ENCODE results near the gene C1QTNF6.

C1QTNF6 gene

GRCh38 chr22:37167176-37167980 lies 20.7 kb downstream of the C1QTNF6 start:
- Histone ChIP-seq H3K4me3 (ENCODE audit: insufficient read depth, low read depth, low read length) (no peak overlapping the region), H3K9me3 (ENCODE audit: control insufficient read depth, low read length) (no peaks in the 10 kb centered on the region), H3K4me1 (ENCODE audit: control insufficient read depth, insufficient read depth, low read length) (no peaks in the 10 kb centered on the region), H3K27me3 (ENCODE audit: control insufficient read depth, insufficient read depth, low read length, poor library complexity, severe bottlenecking) (no peaks in the 10 kb centered on the region), H3K36me3 (ENCODE audit: control insufficient read depth, insufficient read depth, low read length) (no peaks in the 10 kb centered on the region), H3K27ac (ENCODE audit: insufficient read depth, low read depth, low read length, poor library complexity, severe bottlenecking) (no peak overlapping the region)
- 79 to 83% methylated on average over 17 of the region's 17 CpGs for WGBS, 2 experiments

DNA sequence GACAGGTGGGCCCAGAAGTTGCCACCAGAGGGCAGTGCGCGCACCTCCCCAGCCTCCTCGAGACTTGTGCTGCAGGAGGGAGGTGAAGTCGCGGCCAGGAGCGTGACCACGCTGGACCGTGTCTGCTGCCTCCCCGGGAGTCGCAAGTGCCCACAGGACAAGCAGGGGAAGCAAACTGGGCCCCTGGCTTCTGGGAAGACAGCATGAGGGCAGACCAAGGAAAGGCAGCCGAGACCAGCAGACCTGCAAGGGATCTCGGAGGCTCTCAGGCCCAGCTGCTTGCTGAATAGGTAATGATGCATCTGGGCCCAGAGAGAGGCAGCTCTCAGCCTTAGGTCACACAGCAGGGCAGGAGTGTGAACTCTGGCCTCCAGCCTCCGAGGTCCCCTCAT lies 21.4 kb downstream of the C1QTNF6 start:
- no peaks in the 10 kb centered on the region for H3K36me3 ChIP-seq (ENCODE audit: control insufficient read depth, insufficient read depth, low read length)
- 19 to 21% methylated on average over 13 of the region's 13 CpGs for WGBS, 2 experiments
- H3K27me3 ChIP-seq (ENCODE audit: control insufficient read depth, insufficient read depth, low read length, poor library complexity, severe bottlenecking) = no peaks in the 10 kb centered on the region
- no peak overlapping the region for H3K27ac ChIP-seq (ENCODE audit: insufficient read depth, low read depth, low read length, poor library complexity, severe bottlenecking)
- H3K4me1 ChIP-seq (ENCODE audit: control insufficient read depth, insufficient read depth, low read length) = no peaks in the 10 kb centered on the region
- H3K9me3 ChIP-seq (ENCODE audit: control insufficient read depth, low read length) = no peaks in the 10 kb centered on the region
- no peak overlapping the region for H3K4me3 ChIP-seq (ENCODE audit: insufficient read depth, low read depth, low read length)

DNA sequence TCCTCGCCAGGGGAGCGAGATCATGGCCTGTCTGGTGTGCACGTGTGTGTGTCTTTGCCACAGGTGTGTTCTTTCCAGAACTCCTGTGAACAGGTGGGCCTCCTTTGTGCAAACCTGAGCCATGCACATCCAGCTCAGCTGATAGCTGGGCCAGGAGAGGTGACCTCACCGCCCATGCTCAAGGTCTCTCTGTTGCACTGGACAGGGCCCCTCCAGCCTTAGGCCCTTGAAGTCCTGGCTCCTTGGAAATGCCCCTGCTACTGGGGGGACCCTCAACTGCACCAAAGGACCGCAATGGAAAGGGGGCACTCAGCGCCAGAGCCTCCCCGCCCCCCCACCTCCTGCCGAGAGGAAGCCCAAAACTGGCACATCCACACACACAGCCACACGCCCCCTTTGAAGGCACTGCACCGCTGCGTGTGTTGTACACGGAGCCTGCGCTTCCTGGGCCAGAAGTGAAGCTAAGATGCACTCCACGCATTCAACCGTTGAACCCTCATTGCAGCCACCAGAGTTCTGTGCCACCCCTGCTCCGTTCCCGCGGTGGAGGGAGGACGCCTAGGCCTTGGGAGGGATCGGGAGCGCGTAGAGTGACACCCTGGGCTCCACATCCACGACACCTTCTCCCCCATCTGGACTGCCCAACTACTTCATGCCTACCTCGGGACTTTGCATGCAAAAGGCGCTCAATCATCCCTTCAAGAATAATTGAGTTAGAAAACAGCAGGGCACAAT lies 21.9 kb downstream of the C1QTNF6 start:
- no peaks in the 10 kb centered on the region for H3K4me1 ChIP-seq (ENCODE audit: control insufficient read depth, insufficient read depth, low read length)
- WGBS, 2 experiments = 73 to 76% methylated on average over 25 of the region's 25 CpGs
- H3K27ac ChIP-seq (ENCODE audit: insufficient read depth, low read depth, low read length, poor library complexity, severe bottlenecking) = no peak overlapping the region
- H3K9me3 ChIP-seq (ENCODE audit: control insufficient read depth, low read length) = no peaks in the 10 kb centered on the region
- no peaks in the 10 kb centered on the region for H3K27me3 ChIP-seq (ENCODE audit: control insufficient read depth, insufficient read depth, low read length, poor library complexity, severe bottlenecking)
- no peaks in the 10 kb centered on the region for H3K36me3 ChIP-seq (ENCODE audit: control insufficient read depth, insufficient read depth, low read length)
- H3K4me3 ChIP-seq (ENCODE audit: insufficient read depth, low read depth, low read length) = no peak overlapping the region

DNA sequence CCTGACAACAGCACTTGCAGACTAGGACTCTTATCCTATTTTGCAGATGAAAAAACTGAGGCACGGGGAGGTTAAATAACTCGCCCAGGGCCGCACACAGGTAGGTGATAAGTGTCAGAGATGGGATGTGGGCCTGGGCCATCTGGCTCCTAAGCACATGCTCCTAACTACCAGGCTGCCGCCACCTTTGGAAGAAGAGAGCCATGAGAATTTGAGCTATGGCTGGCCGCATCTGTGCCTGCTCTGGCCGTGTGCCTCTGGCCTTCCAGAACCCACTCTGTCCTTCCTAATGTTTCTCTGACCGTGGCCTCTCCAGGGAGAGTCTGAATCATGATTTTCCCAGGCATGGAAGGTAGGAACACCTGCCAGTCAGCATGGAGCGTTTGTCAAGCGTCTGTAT lies 23.0 kb downstream of the C1QTNF6 start:
- H3K27ac ChIP-seq (ENCODE audit: insufficient read depth, low read depth, low read length, poor library complexity, severe bottlenecking) = no peak overlapping the region
- no peaks in the 10 kb centered on the region for H3K9me3 ChIP-seq (ENCODE audit: control insufficient read depth, low read length)
- H3K36me3 ChIP-seq (ENCODE audit: control insufficient read depth, insufficient read depth, low read length) = no peaks in the 10 kb centered on the region
- 86 to 92% methylated on average over 9 of the region's 9 CpGs for WGBS, 2 experiments
- H3K4me3 ChIP-seq (ENCODE audit: insufficient read depth, low read depth, low read length) = no peak overlapping the region
- no peaks in the 10 kb centered on the region for H3K4me1 ChIP-seq (ENCODE audit: control insufficient read depth, insufficient read depth, low read length)
- H3K27me3 ChIP-seq (ENCODE audit: control insufficient read depth, insufficient read depth, low read length, poor library complexity, severe bottlenecking) = no peaks in the 10 kb centered on the region

GRCh38 chr22:37164505-37164887 lies 23.6 kb downstream of the C1QTNF6 start:
- H3K36me3 ChIP-seq (ENCODE audit: control insufficient read depth, insufficient read depth, low read length) = no peaks in the 10 kb centered on the region
- no peaks in the 10 kb centered on the region for H3K9me3 ChIP-seq (ENCODE audit: control insufficient read depth, low read length)
- H3K4me1 ChIP-seq (ENCODE audit: control insufficient read depth, insufficient read depth, low read length) = no peaks in the 10 kb centered on the region
- 72 to 91% methylated on average over 4 to 5 of the region's 5 CpGs for WGBS, 2 experiments
- no peak overlapping the region for H3K27ac ChIP-seq (ENCODE audit: insufficient read depth, low read depth, low read length, poor library complexity, severe bottlenecking)
- H3K4me3 ChIP-seq (ENCODE audit: insufficient read depth, low read depth, low read length) = no peak overlapping the region
- no peaks in the 10 kb centered on the region for H3K27me3 ChIP-seq (ENCODE audit: control insufficient read depth, insufficient read depth, low read length, poor library complexity, severe bottlenecking)

DNA sequence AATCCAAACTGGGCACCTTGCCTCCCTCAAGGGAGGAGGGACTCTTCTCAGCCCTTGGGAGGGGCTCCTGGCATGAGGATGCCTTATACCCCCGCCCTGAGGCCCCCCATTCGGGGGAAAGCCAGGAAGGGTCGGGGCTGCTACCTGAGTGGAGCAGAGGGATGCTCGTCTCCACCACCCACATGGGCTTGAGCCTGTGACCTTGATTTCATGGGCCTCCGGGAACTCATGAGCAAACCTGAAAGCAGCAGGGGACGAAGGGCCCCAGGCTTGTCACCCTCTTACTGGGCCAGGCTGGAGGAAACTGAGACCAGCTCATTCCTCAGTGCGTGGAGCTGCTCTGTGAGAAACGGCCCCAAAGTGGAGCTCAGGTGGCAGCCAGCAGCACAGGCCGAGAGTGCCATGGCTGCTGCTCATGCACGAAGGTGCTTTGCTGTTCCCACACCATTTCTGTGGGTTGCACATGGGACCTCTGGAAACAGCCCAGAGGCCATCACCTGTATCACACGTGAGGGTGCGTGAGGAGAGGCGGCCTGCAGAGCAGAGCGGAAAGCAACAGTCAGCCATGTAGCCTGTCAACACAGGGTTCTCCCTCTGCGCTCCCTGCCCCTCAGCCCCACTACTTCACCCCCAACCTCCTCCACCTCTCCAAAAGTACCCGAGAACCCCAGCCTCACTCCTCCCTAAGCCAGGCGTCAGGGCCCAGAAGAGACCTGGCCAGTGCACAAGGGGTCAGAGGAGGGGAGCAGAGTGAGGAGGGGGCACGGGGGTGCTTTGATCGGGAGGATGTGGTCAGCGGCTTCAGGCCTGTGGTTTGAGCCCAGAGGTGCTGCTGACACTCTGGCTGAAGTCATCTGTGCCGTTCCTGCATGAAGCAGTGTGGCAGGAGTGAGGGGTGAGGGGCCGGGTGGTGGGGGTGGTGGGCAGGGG lies 24.2 kb downstream of the C1QTNF6 start:
- Histone ChIP-seq H3K27me3 (ENCODE audit: control insufficient read depth, insufficient read depth, low read length, poor library complexity, severe bottlenecking) (no peaks in the 10 kb centered on the region), H3K9me3 (ENCODE audit: control insufficient read depth, low read length) (no peaks in the 10 kb centered on the region), H3K4me1 (ENCODE audit: control insufficient read depth, insufficient read depth, low read length) (no peaks in the 10 kb centered on the region), H3K36me3 (ENCODE audit: control insufficient read depth, insufficient read depth, low read length) (no peaks in the 10 kb centered on the region), H3K4me3 (ENCODE audit: insufficient read depth, low read depth, low read length) (no peak overlapping the region), H3K27ac (ENCODE audit: insufficient read depth, low read depth, low read length, poor library complexity, severe bottlenecking) (no peak overlapping the region)
- 91% methylated on average over 21 of the region's 22 CpGs for WGBS, 2 experiments

GRCh38 chr22:37163096-37163489 lies 25.0 kb downstream of the C1QTNF6 start:
- Histone ChIP-seq H3K4me1 (ENCODE audit: control insufficient read depth, insufficient read depth, low read length) (no peaks in the 10 kb centered on the region), H3K27ac (ENCODE audit: insufficient read depth, low read depth, low read length, poor library complexity, severe bottlenecking) (no peak overlapping the region), H3K9me3 (ENCODE audit: control insufficient read depth, low read length) (no peaks in the 10 kb centered on the region), H3K36me3 (ENCODE audit: control insufficient read depth, insufficient read depth, low read length) (no peaks in the 10 kb centered on the region), H3K4me3 (ENCODE audit: insufficient read depth, low read depth, low read length) (no peak overlapping the region), H3K27me3 (ENCODE audit: control insufficient read depth, insufficient read depth, low read length, poor library complexity, severe bottlenecking) (no peaks in the 10 kb centered on the region)
- 85 to 86% methylated on average over 5 of the region's 5 CpGs for WGBS, 2 experiments

GRCh38 chr22:37162221-37163095 lies 25.6 kb downstream of the C1QTNF6 start:
- no peaks in the 10 kb centered on the region for H3K4me1 ChIP-seq (ENCODE audit: control insufficient read depth, insufficient read depth, low read length)
- H3K27ac ChIP-seq (ENCODE audit: insufficient read depth, low read depth, low read length, poor library complexity, severe bottlenecking) = no peak overlapping the region
- no peaks in the 10 kb centered on the region for H3K27me3 ChIP-seq (ENCODE audit: control insufficient read depth, insufficient read depth, low read length, poor library complexity, severe bottlenecking)
- H3K36me3 ChIP-seq (ENCODE audit: control insufficient read depth, insufficient read depth, low read length) = no peaks in the 10 kb centered on the region
- H3K4me3 ChIP-seq (ENCODE audit: insufficient read depth, low read depth, low read length) = no peak overlapping the region
- 80% methylated on average over 11 of the region's 11 CpGs for WGBS, 2 experiments
- H3K9me3 ChIP-seq (ENCODE audit: control insufficient read depth, low read length) = no peaks in the 10 kb centered on the region

- 93 to 96% methylated on average over 2 of the region's 2 CpGs for WGBS, 2 experiments
- no peaks in the 10 kb centered on the region for H3K4me1 ChIP-seq (ENCODE audit: control insufficient read depth, insufficient read depth, low read length)
- H3K27ac ChIP-seq (ENCODE audit: insufficient read depth, low read depth, low read length, poor library complexity, severe bottlenecking) = no peak overlapping the region
- no peaks in the 10 kb centered on the region for H3K27me3 ChIP-seq (ENCODE audit: control insufficient read depth, insufficient read depth, low read length, poor library complexity, severe bottlenecking)
- H3K36me3 ChIP-seq (ENCODE audit: control insufficient read depth, insufficient read depth, low read length) = no peaks in the 10 kb centered on the region
- no peak overlapping the region for H3K4me3 ChIP-seq (ENCODE audit: insufficient read depth, low read depth, low read length)
- H3K9me3 ChIP-seq (ENCODE audit: control insufficient read depth, low read length) = no peaks in the 10 kb centered on the region
Measured at GRCh38 chr22:37161443-37161842, 26.6 kb downstream of the C1QTNF6 start.

Measured in ectodermal cell (in vitro differentiated cells).